ENCODE results near the gene SUSD3. TPM values are rescaled to one million over a fixed set of nuclear protein-coding genes. Genes with fewer than 3 reads are reported as not detected.

The SUSD3 gene
- total and polyA plus RNA-seq, 10 of the 15 experiments (the other 5 are each of a cell fraction or from before 2014, with no cell fraction given): 2.5 to 92.0 (median 31.1) TPM

DNA sequence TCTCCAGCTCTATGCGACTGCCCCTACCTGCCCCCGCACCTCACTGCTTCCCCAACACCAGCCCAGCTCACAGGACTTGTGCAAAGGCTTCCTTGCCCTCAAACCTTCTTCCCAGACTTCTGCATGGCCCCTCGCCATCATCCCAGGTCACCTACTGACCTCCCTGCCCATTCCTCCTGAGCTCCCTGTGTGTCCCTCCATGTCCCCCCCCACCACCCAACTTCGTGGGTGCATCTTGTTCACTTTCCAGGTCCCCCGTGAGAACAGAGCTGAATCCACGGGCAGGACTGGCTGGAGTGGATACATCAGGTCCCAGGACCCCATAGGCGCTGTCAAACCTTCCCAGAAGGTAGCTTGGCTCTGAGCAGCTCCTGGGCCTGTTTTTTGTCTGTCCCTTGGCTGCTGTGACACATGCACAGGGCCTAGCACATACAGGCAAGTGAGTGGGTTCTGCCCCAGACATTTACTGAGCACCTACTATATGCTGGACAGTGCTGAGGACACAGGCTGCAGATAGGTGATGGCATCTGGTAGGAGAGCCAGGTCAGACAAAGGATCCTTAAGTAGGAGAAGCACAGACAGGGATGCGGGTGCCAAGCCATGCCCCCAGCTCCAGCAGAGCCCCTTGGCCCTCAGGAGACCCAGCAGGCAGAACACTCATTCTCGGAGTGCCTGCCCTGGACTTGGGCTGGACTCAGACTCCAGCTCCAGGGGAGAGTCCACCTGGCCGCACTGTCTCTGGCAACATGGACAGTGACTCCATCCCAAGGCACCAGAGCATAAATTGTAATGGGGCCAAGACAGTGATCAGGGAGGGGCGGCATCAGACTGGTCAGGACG is 60.6 kb downstream of the SUSD3 start (continued):
- TF ChIP-seq, protein P1, sequence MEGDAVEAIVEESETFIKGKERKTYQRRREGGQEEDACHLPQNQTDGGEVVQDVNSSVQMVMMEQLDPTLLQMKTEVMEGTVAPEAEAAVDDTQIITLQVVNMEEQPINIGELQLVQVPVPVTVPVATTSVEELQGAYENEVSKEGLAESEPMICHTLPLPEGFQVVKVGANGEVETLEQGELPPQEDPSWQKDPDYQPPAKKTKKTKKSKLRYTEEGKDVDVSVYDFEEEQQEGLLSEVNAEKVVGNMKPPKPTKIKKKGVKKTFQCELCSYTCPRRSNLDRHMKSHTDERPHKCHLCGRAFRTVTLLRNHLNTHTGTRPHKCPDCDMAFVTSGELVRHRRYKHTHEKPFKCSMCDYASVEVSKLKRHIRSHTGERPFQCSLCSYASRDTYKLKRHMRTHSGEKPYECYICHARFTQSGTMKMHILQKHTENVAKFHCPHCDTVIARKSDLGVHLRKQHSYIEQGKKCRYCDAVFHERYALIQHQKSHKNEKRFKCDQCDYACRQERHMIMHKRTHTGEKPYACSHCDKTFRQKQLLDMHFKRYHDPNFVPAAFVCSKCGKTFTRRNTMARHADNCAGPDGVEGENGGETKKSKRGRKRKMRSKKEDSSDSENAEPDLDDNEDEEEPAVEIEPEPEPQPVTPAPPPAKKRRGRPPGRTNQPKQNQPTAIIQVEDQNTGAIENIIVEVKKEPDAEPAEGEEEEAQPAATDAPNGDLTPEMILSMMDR (IDR thresholded peaks at IDR 0.05 in 2 of 3, conservative IDR thresholded peaks at IDR 0.05 in 1 of 3; ENCODE audit: control insufficient read depth in 2 of 3, extremely low read depth in 1 of 3, insufficient read depth in 1 of 3, low read depth in 3 of 3, low read length in 3 of 3): no peak

DNA sequence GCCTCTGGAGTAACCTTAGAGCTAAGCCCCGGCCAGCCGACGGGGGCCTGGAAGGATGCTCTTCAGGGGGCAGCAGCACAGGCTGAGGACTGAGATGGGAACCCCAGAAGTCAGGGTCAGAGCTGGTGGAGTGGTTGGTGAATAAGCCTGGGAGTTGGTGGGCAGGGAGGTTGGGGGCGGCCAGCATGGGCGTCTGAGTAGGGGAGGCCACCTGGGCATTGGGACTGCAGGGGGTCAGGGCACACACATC is 61.1 kb downstream of the SUSD3 start:
- no peak for ATAC-seq
- SMC1A ChIA-PET (ENCODE audit: uncharacterized antibody, unreplicated experiment): interaction anchor here (1.4 to 2.7 kb wide), 3 partner anchors 11 to 116 kb away, joined by 4 to 12 read pairs (median 6); no protein-coding TSS in a partner anchor

More for the DNA sequence above, 61.1 kb downstream of the SUSD3 start:
- Histone ChIP-seq H3K27me3 (replicated peaks in 1 of 2; ENCODE audit: control insufficient read depth in 2 of 2, insufficient read depth in 2 of 2, low read length in 1 of 2) (no peaks in the 10 kb centered on the region), H4K20me1 (ENCODE audit: control insufficient read depth, insufficient read depth) (no peaks in the 10 kb centered on the region), H3K36me3 (ENCODE audit: control insufficient read depth in 2 of 2, insufficient read depth in 2 of 2, low read length in 1 of 2) (peaks cover 0 to 8% of the 10 kb centered on the region in 2 experiments; a peak in 2 of 4 replicates), H3K9ac (ENCODE audit: control insufficient read depth, insufficient read depth, low read length) (no peak overlapping the region), H3K4me3 (no peak overlapping the region), H2AFZ (ENCODE audit: control insufficient read depth, low read depth, low read length) (peak overlapping the region; percentile 40; the same call in 1 of the 2 replicates), H3K4me2 (ENCODE audit: control insufficient read depth, insufficient read depth) (peak overlapping the region; percentile 10; the same call in 1 of the 2 replicates), H3K27ac (ENCODE audit: control insufficient read depth, insufficient read depth) (no peak overlapping the region; the same call in 1 of the 2 replicates), H3K4me1 (ENCODE audit: control insufficient read depth, insufficient read depth, low read length) (peaks cover 12% of the 10 kb centered on the region), H3K9me3 (replicated peaks; ENCODE audit: control insufficient read depth, insufficient read depth, low read length) (no peaks in the 10 kb centered on the region), H3K79me2 (ENCODE audit: control insufficient read depth, insufficient read depth, low read length) (no peaks in the 10 kb centered on the region)
- ChIA-PET POLR2A (interaction anchor here (1.1 to 1.5 kb wide), 2 partner anchors 12 to 14 kb away, joined by 3 read pairs; partner anchors contain the start of gene NINJ1), CTCF (interaction anchor here (0.9 to 2.8 kb wide), 7 partner anchors 11 to 402 kb away, joined by 3 to 35 read pairs (median 4); no protein-coding TSS in a partner anchor), RAD21 (ENCODE audit: unreplicated experiment) (interaction anchor here (0.8 to 1.8 kb wide), 3 partner anchors 10 to 183 kb away, joined by 3 to 7 read pairs (median 4); no protein-coding TSS in a partner anchor)
- in situ Hi-C loops (cut with MboI) (no loop called here), intact Hi-C loops (cut with micrococcal nuclease; ENCODE audit: unreplicated experiment) (no loop called here)
- no peak for FAIRE-seq
- BruUV-seq (replicated peaks): no TSS peak
- WGBS (ENCODE audit: insufficient coverage, insufficient replicate concordance, low lambda C conversion rate, missing lambda C conversion rate): 61% methylated on average over 5 of the region's 5 CpGs
- DNase-seq (ENCODE audit: low read depth, low spot score): no peak
- TF ChIP-seq ZSCAN29 (IDR thresholded peaks at IDR 0.05) (no peak), JUND (IDR thresholded peaks at IDR 0.05; ENCODE audit: low read depth, low read length) (no peak)
- TF ChIP-seq, protein P2, sequence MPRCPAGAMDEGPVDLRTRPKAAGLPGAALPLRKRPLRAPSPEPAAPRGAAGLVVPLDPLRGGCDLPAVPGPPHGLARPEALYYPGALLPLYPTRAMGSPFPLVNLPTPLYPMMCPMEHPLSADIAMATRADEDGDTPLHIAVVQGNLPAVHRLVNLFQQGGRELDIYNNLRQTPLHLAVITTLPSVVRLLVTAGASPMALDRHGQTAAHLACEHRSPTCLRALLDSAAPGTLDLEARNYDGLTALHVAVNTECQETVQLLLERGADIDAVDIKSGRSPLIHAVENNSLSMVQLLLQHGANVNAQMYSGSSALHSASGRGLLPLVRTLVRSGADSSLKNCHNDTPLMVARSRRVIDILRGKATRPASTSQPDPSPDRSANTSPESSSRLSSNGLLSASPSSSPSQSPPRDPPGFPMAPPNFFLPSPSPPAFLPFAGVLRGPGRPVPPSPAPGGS (IDR thresholded peaks at IDR 0.05; ENCODE audit: borderline replicate concordance, insufficient read depth, low read depth, low read length, poor library complexity, severe bottlenecking): no peak
